B cell (primary cell): ENCODE results near the gene SLC15A3. TPM values are rescaled to one million over a fixed set of nuclear protein-coding genes. Genes with fewer than 3 reads are reported as not detected.
A peak's percentile ranks its signal among the peaks of the same experiment; 100 is the strongest.

Experiments used
- ATAC-seq: fragments of 200-7000 bp; cut with Tn5 transposase; one replicate; pipeline ENCODE4 v1.10.0; 2021; ENCODE audit warnings: low read depth, mild to moderate bottlenecking, moderate number of reproducible peaks, moderate library complexity
- CTCF ChIA-PET: fragments of 350-600 bp; sonication (Branson Sonifier 250); formaldehyde crosslinking; loops from one replicate; lab custom pipeline; 2021; ENCODE audit warnings: antibody characterized with exemption, inconsistent platforms; lab: Charles Lee
- POLR2A ChIA-PET: fragments of 350-600 bp; sonication (Branson Sonifier 250); formaldehyde crosslinking; loops from one replicate; lab custom pipeline; 2021; ENCODE audit warnings: antibody characterized with exemption; lab: Charles Lee
- DNase-seq: peaks from one replicate; pipeline ENCODE4 v3.0.0; 2013
- H2AFZ ChIP-seq: 2 replicates; pipeline ENCODE4 v1.6.1; 2012; ENCODE audit warnings: mild to moderate bottlenecking, low read depth, low read length; ENCODE audit not compliant: insufficient read depth, poor library complexity, severe bottlenecking
- H3K27ac ChIP-seq, 2 donors: 1 replicate in 1 of 2; 2 replicates in 1 of 2; pipeline ENCODE4 v1.5.1; 2012 to 2013; ENCODE audit warnings: low read length in 2 of 2, mild to moderate bottlenecking in 2 of 2, moderate library complexity in 1 of 2
- H3K27me3 ChIP-seq, 4 experiments: fragments of 200-600 bp in 1 of 4; sonication (generic) in 1 of 4; replicated peaks in 1 of 4; 1 replicate in 2 of 4; 2 replicates in 2 of 4; pipeline versions ENCODE4 v1.6.1 to v1.7.0; 2013 to 2016; ENCODE audit warnings: low read length in 3 of 4, mild to moderate bottlenecking in 2 of 4, mixed read lengths in 1 of 4, moderate library complexity in 1 of 4; ENCODE audit not compliant: insufficient read depth in 4 of 4, control insufficient read depth in 3 of 4; ENCODE audit errors: control extremely low read depth in 1 of 4
- H3K36me3 ChIP-seq, 2 experiments: replicated peaks in 1 of 2; 1 replicate in 1 of 2; 2 replicates in 1 of 2; pipeline versions ENCODE4 v1.6.1 to v1.7.1; 2013; ENCODE audit warnings: low read length in 1 of 2; ENCODE audit not compliant: insufficient read depth in 2 of 2, control insufficient read depth in 1 of 2; ENCODE audit errors: control extremely low read depth in 1 of 2, extremely low read depth in 1 of 2
- H3K4me1 ChIP-seq, 2 donors: fragments of 200-600 bp in 1 of 2; sonication (generic) in 1 of 2; 1 replicate in 1 of 2; 2 replicates in 1 of 2; pipeline versions ENCODE4 v1.5.1 to v1.6.1; 2013 to 2017; ENCODE audit warnings: low read length in 2 of 2; ENCODE audit not compliant: control insufficient read depth in 2 of 2, insufficient read depth in 2 of 2
- H3K4me2 ChIP-seq: replicated peaks from 2 replicates; pipeline ENCODE3; 2012; ENCODE audit warnings: mild to moderate bottlenecking, low read depth, low read length; ENCODE audit not compliant: poor library complexity, severe bottlenecking
- H3K4me3 ChIP-seq, 5 experiments: fragments of 200-600 bp in 1 of 5; sonication (generic) in 1 of 5; 1 replicate in 3 of 5; 2 replicates in 2 of 5; pipeline versions ENCODE4 v1.5.1 to v1.7.0; 2011 to 2016; ENCODE audit warnings: low read length in 4 of 5, mild to moderate bottlenecking in 4 of 5, low read depth in 2 of 5, control low read depth in 1 of 5, moderate library complexity in 1 of 5; ENCODE audit not compliant: insufficient read depth in 1 of 5; ENCODE audit errors: control extremely low read depth in 1 of 5, extremely low read depth in 1 of 5
- H3K79me2 ChIP-seq: fragments of 200-600 bp; sonication (generic); one replicate; pipeline ENCODE4 v1.6.0; 2016; ENCODE audit warnings: low read length; ENCODE audit not compliant: control insufficient read depth, insufficient read depth
- H3K9ac ChIP-seq: fragments of 200-600 bp; sonication (generic); 2 replicates; pipeline ENCODE4 v1.6.1; 2017; ENCODE audit warnings: mild to moderate bottlenecking, low read length, moderate library complexity
- H3K9me3 ChIP-seq, 3 donors: one replicate each; pipeline versions ENCODE4 v1.6.1 to v1.7.1; 2013; ENCODE audit warnings: low read length in 2 of 3; ENCODE audit not compliant: control insufficient read depth in 2 of 3, insufficient read depth in 1 of 3; ENCODE audit errors: control extremely low read depth in 1 of 3
- H4K20me1 ChIP-seq: 2 replicates; pipeline ENCODE4 v1.6.0; 2012; ENCODE audit warnings: mild to moderate bottlenecking, low read length; ENCODE audit not compliant: insufficient read depth, control insufficient read depth, poor library complexity, severe bottlenecking
- H3K27ac Mint-ChIP-seq: one replicate; pipeline ENCODE4 v1.8.0; 2021; ENCODE audit warnings: mixed read lengths
- H3K27me3 Mint-ChIP-seq: one replicate; pipeline ENCODE4 v1.8.0; 2021; ENCODE audit warnings: mixed read lengths
- H3K4me1 Mint-ChIP-seq: one replicate; pipeline ENCODE4 v1.8.0; 2021; ENCODE audit warnings: mixed read lengths
- H3K4me3 Mint-ChIP-seq: one replicate; pipeline ENCODE4 v1.8.0; 2021; ENCODE audit warnings: mixed read lengths
- H3K9me3 Mint-ChIP-seq: one replicate; pipeline ENCODE4 v1.8.0; 2022; ENCODE audit warnings: mixed read lengths; ENCODE audit not compliant: insufficient read depth
- CTCF ChIP-seq: fragments of 200-600 bp; IDR thresholded peaks from one replicate; pipeline ENCODE4 v1.8.0; 2022; ENCODE audit warnings: antibody characterized with exemption, mild to moderate bottlenecking
- EZH2 ChIP-seq: IDR thresholded peaks from 2 replicates; pipeline ENCODE4 v1.6.1; 2012; ENCODE audit warnings: borderline replicate concordance, low read depth, mild to moderate bottlenecking, moderate library complexity, low read length; ENCODE audit not compliant: insufficient read depth, poor library complexity, severe bottlenecking
- WGBS: methylation state at CpG from one replicate; pipeline ENCODE4 v1.1.5; 2013; ENCODE audit warnings: missing lambda C conversion rate; ENCODE audit not compliant: insufficient coverage; 5-methylcytosine and 5-hydroxymethylcytosine counted together
- intact Hi-C: fragments of 100-400 bp; cut with micrococcal nuclease; formaldehyde crosslinking; loops from one replicate; pipeline ENCODE4 v1.10.0; 2022
- polyA plus RNA-seq: library from polyadenylated mRNA; depleted of rRNA; stranded (reverse); fragments of >200 nt; gene quantifications from 2 replicates; pipeline ENCODE4 v1.2.3, GENCODE V29; 2012
- total RNA-seq, 2 donors: library from RNA; stranded (reverse); fragments of 120-200 nt in 1 of 2; gene quantifications; 1 replicate in 1 of 2; 2 replicates in 1 of 2; pipeline versions ENCODE4 v1.2.3 to v1.2.4, GENCODE V29; 2013 to 2022

Gene SLC15A3
- total and polyA plus RNA-seq, 2 donors (not counting 1 experiment from before 2014, with no cell fraction given), result 61.5 to 91.4 TPM

GRCh38 chr11:60954421-60954820, 2.4 kb upstream of the SLC15A3 start:
- Histone ChIP-seq H3K4me1 (peaks cover 37 to 51% of the 10 kb centered on the region in 2 donors), H3K9me3 (no peaks in the 10 kb centered on the region), H3K79me2 (peaks cover 34% of the 10 kb centered on the region), H2AFZ (peak overlapping the region; percentile 9), H3K27ac (peak overlapping the region; percentile 54 to 98), H3K36me3 (no peaks in the 10 kb centered on the region), H3K9ac (no peak overlapping the region), H3K27me3 (no peaks in the 10 kb centered on the region), H4K20me1 (peaks cover 11% of the 10 kb centered on the region), H3K4me3 (no peak overlapping the region), H3K4me2 (peak overlapping the region; percentile 29)
- ChIA-PET CTCF (interaction anchor here (0.7 to 2.1 kb wide), 7 partner anchors 9 to 203 kb away, joined by 3 to 10 read pairs (median 4); no protein-coding TSS in a partner anchor), POLR2A (interaction anchor here (0.5 to 2.4 kb wide), 2 partner anchors 15 to 1286 kb away, joined by 3 to 13 read pairs; no protein-coding TSS in a partner anchor)
- intact Hi-C loops, result loop anchor here (5.0 kb wide), 1 partner anchor 112 kb away; the partner anchor contains the start of gene CCDC86
- ATAC-seq, result peak; percentile 6
- H3K27ac Mint-ChIP-seq, result peak overlapping the region; percentile 62
- no peaks in the 10 kb centered on the region for H3K9me3 Mint-ChIP-seq
- peak; percentile 76 for DNase-seq
- H3K27me3 Mint-ChIP-seq, result no peaks in the 10 kb centered on the region
- H3K4me3 Mint-ChIP-seq, result peak overlapping the region; percentile 21
- TF ChIP-seq EZH2, result no peak
- TF ChIP-seq CTCF, result no peak
- peaks cover 39% of the 10 kb centered on the region for H3K4me1 Mint-ChIP-seq
- 14% methylated on average over 2 of the region's 5 CpGs for WGBS

GRCh38 chr11:60953781-60954180, 1.8 kb upstream of the SLC15A3 start:
- intact Hi-C loops, result loop anchor here (2.0 to 5.0 kb wide), 3 partner anchors 17 to 111 kb away; partner anchors contain the start of genes CCDC86, CD6 and PRPF19
- H3K4me1 ChIP-seq, result peaks cover 41 to 56% of the 10 kb centered on the region in 2 donors
- ChIA-PET CTCF (interaction anchor here (0.7 to 3.1 kb wide), 9 partner anchors 8 to 204 kb away, joined by 3 to 14 read pairs (median 4); no protein-coding TSS in a partner anchor), POLR2A (interaction anchor here (2.4 kb wide), 1 partner anchor 16 kb away, joined by 13 read pairs; no protein-coding TSS in a partner anchor)
- WGBS, result 45% methylated on average over 5 of the region's 6 CpGs
- Mint-ChIP-seq H3K4me3 (peak overlapping the region; percentile 60), H3K9me3 (no peaks in the 10 kb centered on the region), H3K27me3 (no peaks in the 10 kb centered on the region), H3K27ac (peak overlapping the region; percentile 94), H3K4me1 (peaks cover 43% of the 10 kb centered on the region)
- no peak for ATAC-seq
- no peak overlapping the region for H3K4me3 ChIP-seq
- DNase-seq, result peak; percentile 64
- H3K9ac ChIP-seq, result no peak overlapping the region
- H3K4me2 ChIP-seq, result peak overlapping the region; percentile 24
- peaks cover 17% of the 10 kb centered on the region for H4K20me1 ChIP-seq
- peaks cover 0 to under 1% of the 10 kb centered on the region in 2 experiments for H3K36me3 ChIP-seq
- H3K27me3 ChIP-seq, result no peaks in the 10 kb centered on the region
- peak overlapping the region; percentile 54 to 98 for H3K27ac ChIP-seq
- H3K79me2 ChIP-seq, result peaks cover 40% of the 10 kb centered on the region
- TF ChIP-seq CTCF (no peak), EZH2 (no peak)
- H3K9me3 ChIP-seq, result no peaks in the 10 kb centered on the region
- no peak overlapping the region for H2AFZ ChIP-seq
